Measurements from ENCODE around the gene APLN. TPM values are rescaled to one million over a fixed set of nuclear protein-coding genes. Genes with fewer than 3 reads are reported as not detected.

APLN gene
- total RNA-seq, 1 donor: 0.54 TPM

DNA sequence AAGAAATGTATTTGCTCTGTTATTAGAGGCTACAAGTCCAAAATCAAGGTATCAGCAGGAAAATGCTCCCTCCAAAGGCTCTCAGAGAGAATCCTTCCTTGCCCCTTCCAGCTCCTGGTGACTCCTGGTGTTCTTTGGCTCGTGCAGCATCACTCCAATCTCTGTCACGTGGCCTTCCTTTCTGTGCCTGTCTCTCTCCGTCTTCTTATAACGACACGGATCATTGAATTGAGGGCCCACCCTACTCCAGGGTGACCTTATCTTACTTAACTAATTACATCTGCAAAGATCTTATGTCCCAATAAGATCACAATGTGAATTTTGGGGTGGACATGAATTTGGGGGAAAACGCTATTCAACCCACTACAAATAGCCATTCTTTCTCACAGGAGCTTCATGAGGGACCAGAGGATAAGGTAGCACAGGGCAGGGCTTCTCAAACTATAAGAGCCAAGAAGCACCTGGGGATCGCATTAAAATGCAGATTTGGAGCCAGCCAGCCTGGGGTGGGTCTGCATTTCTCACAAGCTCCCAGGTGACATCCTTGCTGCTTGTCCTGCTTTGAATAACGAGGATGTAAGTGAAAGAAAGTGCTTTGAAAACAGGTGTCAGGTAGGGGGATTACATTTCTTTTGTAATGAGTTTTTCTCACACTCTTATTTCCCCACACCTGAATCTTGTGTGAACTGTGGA, 41.9 kb upstream of the APLN start:
- DNase-seq (ENCODE audit: low read depth): no peak
- no peak overlapping the region for H3K4me3 ChIP-seq (ENCODE audit: low read depth, low read length)
- no peak for TF ChIP-seq CTCF (IDR thresholded peaks at IDR 0.05; ENCODE audit: insufficient read depth, low read length)

- no peak for DNase-seq (ENCODE audit: low read depth)
- no peak for TF ChIP-seq CTCF (IDR thresholded peaks at IDR 0.05; ENCODE audit: insufficient read depth, low read length)
These were observed 41.2 kb upstream of the APLN start for GRCh38 chrX:129695937-129696336.

DNA sequence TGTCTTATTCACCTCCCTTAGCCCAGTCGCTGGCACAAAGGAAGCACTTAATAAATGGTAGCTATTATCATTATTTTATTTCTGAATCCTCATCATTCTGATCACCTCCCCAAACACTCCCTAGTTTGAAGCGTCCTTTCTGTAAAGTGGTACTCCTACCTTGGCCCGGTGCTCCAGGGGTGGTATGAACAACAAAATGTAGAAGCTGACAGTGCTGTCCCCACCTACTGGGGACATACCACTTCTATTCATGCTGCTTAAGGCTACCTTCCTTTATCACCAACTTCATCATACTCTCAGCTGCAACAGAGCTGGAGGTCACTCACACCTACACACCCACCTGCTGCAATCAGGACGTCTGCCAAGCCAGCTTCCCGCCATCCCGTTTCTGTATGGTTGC, 40.8 kb upstream of the APLN start:
- TF ChIP-seq CTCF (IDR thresholded peaks at IDR 0.05; ENCODE audit: insufficient read depth, low read length): no peak
- H3K4me3 ChIP-seq (ENCODE audit: low read depth, low read length): no peak overlapping the region
- DNase-seq (ENCODE audit: low read depth): no peak

More at GRCh38 chrX:129695937-129696336, 41.2 kb upstream of the APLN start:
- no peak overlapping the region for H3K4me3 ChIP-seq (ENCODE audit: low read depth, low read length)

DNA sequence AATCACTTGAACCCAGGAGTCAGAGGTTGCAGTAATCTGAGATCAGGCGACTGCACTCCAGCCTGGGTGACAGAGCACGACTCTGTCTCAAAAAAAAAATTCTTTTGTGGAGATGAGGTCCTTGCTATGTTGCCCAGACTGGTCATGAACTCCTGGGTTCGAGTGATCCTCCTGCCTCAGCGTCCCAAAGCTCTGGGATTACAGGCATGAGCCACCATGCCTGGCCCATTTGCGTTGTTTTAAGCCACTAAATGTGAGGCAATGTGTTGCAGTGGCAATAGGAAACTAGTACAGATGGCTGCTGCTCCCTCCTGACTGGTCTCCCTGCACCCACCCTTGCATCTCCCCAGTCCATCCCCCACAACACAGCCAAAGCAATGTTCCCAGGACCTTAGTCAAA, 40.0 kb upstream of the APLN start:
- no peak for TF ChIP-seq CTCF (IDR thresholded peaks at IDR 0.05; ENCODE audit: insufficient read depth, low read length)

GRCh38 chrX:129693354-129693753, 38.6 kb upstream of the APLN start:
- no peak for DNase-seq (ENCODE audit: low read depth)
- no peak for TF ChIP-seq CTCF (IDR thresholded peaks at IDR 0.05; ENCODE audit: insufficient read depth, low read length)
- H3K4me3 ChIP-seq (ENCODE audit: low read depth, low read length): no peak overlapping the region

More for the DNA sequence above, 40.0 kb upstream of the APLN start:
- H3K4me3 ChIP-seq (ENCODE audit: low read depth, low read length): no peak overlapping the region
- no peak for DNase-seq (ENCODE audit: low read depth)

DNA sequence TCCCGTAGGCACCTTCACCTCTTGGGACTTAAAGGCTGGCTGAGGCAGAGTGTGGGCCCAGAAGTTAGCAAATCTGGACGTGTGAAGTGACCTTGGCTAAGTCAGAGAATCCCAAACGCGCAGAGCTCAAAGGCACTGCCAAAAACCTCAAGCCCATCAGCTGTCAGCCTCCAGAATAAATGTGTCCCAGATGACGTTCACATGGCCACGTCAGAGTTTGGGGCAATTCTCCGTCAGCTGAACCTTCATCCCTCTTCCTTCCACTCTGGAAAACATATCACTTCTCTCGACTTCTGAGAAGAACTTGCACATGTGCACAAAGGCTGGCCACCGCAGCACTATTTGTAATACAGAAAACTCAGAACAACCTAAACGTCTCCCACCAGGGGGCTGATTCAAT, 35.7 kb upstream of the APLN start:
- no peak overlapping the region for H3K4me3 ChIP-seq (ENCODE audit: low read depth, low read length)
- peak; percentile 77 for DNase-seq (ENCODE audit: low read depth)
- TF ChIP-seq CTCF (IDR thresholded peaks at IDR 0.05; ENCODE audit: insufficient read depth, low read length): no peak

- TF ChIP-seq CTCF (IDR thresholded peaks at IDR 0.05; ENCODE audit: insufficient read depth, low read length): no peak
- no peak for DNase-seq (ENCODE audit: low read depth)
- H3K4me3 ChIP-seq (ENCODE audit: low read depth, low read length): no peak overlapping the region
These were observed 35.0 kb upstream of the APLN start for GRCh38 chrX:129689796-129690195.
